HepG2 (cell line): ENCODE data around the gene SHISA7. TPM values are rescaled to one million over a fixed set of nuclear protein-coding genes. Genes with fewer than 3 reads are reported as not detected.

ENCODE experiments used
- ARNT ChIP-seq: fragments of 450-650 bp; IDR thresholded peaks from 2 replicates; pipeline ENCODE4 v1.6.1; 2017
- BCLAF1 ChIP-seq: fragments of 450-650 bp; IDR thresholded peaks from 2 replicates; pipeline ENCODE4 v1.6.1; 2017; ENCODE audit warnings: mild to moderate bottlenecking
- BRD4 ChIP-seq: sonication (generic); formaldehyde crosslinking; IDR thresholded peaks from 2 replicates; pipeline ENCODE4 v1.4.0; 2020; ENCODE audit warnings: missing genetic modification reagents
- KLF9 ChIP-seq: IDR thresholded peaks from 2 replicates; pipeline ENCODE4 v1.6.1; 2016; ENCODE audit warnings: low read depth
- LCORL ChIP-seq, 2 experiments: fragments of 450-650 bp in 1 of 2; sonication (generic) in 1 of 2; formaldehyde crosslinking in 1 of 2; IDR thresholded peaks; 2 replicates each; pipeline versions ENCODE4 v1.5.0 to v1.6.1; 2017 to 2020; ENCODE audit warnings: antibody characterized with exemption in 1 of 2, missing genetic modification reagents in 1 of 2
- MEIS2 ChIP-seq: sonication (generic); formaldehyde crosslinking; IDR thresholded peaks from 2 replicates; pipeline ENCODE4 v1.9.0; 2021; ENCODE audit warnings: mild to moderate bottlenecking, missing genetic modification reagents
- PRPF4 ChIP-seq: fragments of 200-400 bp; formaldehyde crosslinking; IDR thresholded peaks from 2 replicates; pipeline ENCODE4 v1.6.1; 2016; ENCODE audit warnings: low read length, low read depth; ENCODE audit not compliant: poor library complexity, severe bottlenecking
- RBM39 ChIP-seq: fragments of 200-400 bp; formaldehyde crosslinking; IDR thresholded peaks from one replicate; pipeline ENCODE4 v1.6.1; 2018; ENCODE audit warnings: antibody characterized with exemption, mild to moderate bottlenecking, low read depth, low read length; ENCODE audit not compliant: poor library complexity, severe bottlenecking
- REL ChIP-seq: sonication (generic); formaldehyde crosslinking; conservative IDR thresholded peaks from 2 replicates; pipeline ENCODE4 v1.8.0; 2022; ENCODE audit warnings: mild to moderate bottlenecking, missing genetic modification reagents, moderate library complexity
- ZMYM3 ChIP-seq: sonication (generic); formaldehyde crosslinking; IDR thresholded peaks from 2 replicates; pipeline ENCODE4 v1.5.1; 2020; ENCODE audit warnings: mild to moderate bottlenecking, missing genetic modification reagents
- ZNF256 ChIP-seq: sonication (generic); formaldehyde crosslinking; conservative IDR thresholded peaks from 2 replicates; pipeline ENCODE4 v1.4.0; 2020; ENCODE audit warnings: missing genetic modification reagents
- ZNF616 ChIP-seq: sonication (generic); formaldehyde crosslinking; IDR thresholded peaks from 2 replicates; pipeline ENCODE4 v1.5.0; 2020; ENCODE audit warnings: low read depth, mild to moderate bottlenecking, missing genetic modification reagents
- ZNF761 ChIP-seq: sonication (generic); formaldehyde crosslinking; conservative IDR thresholded peaks from 2 replicates; pipeline ENCODE4 v1.4.0; 2020; ENCODE audit warnings: mild to moderate bottlenecking, missing genetic modification reagents
- ZNF777 ChIP-seq: sonication (generic); formaldehyde crosslinking; IDR thresholded peaks from 2 replicates; pipeline ENCODE4 v1.4.0; 2020; ENCODE audit warnings: missing genetic modification reagents
- polyA plus RNA-seq, 8 experiments: library from polyadenylated mRNA; depleted of rRNA in 3 of 8; stranded (reverse) in 7 of 8; unstranded in 1 of 8; fragments of >200 nt; fragmentation: Illumina TruSeq in 4 of 8; extraction: Trizol in 4 of 8; gene quantifications; 2 replicates each; pipeline versions ENCODE4 v1.2.1 to v1.2.3, GENCODE V29; 2011 to 2016; ENCODE audit warnings: low read depth in 4 of 8, missing spikeins in 1 of 8, mixed read lengths in 1 of 8; ENCODE audit not compliant: insufficient read depth in 1 of 8
- total RNA-seq, 5 experiments: library from RNA; depleted of rRNA; stranded (reverse); fragments of >200 nt; fragmentation: Illumina TruSeq; extraction: Trizol; gene quantifications; 2 replicates each; pipeline ENCODE4 v1.2.3, GENCODE V29; 2016; ENCODE audit warnings: low read depth in 1 of 5
- TF ChIP-seq, protein P1 (sequence below): sonication (generic); formaldehyde crosslinking; IDR thresholded peaks from 2 replicates; pipeline ENCODE4 v1.5.1; 2020; ENCODE audit warnings: missing genetic modification reagents, mild to moderate bottlenecking, borderline replicate concordance
- TF ChIP-seq, protein P2 (sequence below): sonication (generic); formaldehyde crosslinking; IDR thresholded peaks from 2 replicates; pipeline ENCODE4 v1.4.0; 2020; ENCODE audit warnings: missing genetic modification reagents
- TF ChIP-seq, protein P3 (sequence below): sonication (generic); formaldehyde crosslinking; IDR thresholded peaks from 2 replicates; pipeline ENCODE4 v1.4.0; 2020; ENCODE audit warnings: missing genetic modification reagents
- TF ChIP-seq, protein P4 (sequence below): sonication (generic); formaldehyde crosslinking; IDR thresholded peaks from 2 replicates; pipeline ENCODE4 v1.5.1; 2020; ENCODE audit warnings: mild to moderate bottlenecking, moderate library complexity, missing genetic modification reagents

The SHISA7 gene
- total and polyA plus RNA-seq, 2 of the 13 experiments (the other 11 are each of a cell fraction or from before 2014, with no cell fraction given) = not detected

- TF ChIP-seq MEIS2 (CRISPR knock-in tag) = peak; percentile 76; the same call in 1 of the 2 replicates
- TF ChIP-seq, protein P1, sequence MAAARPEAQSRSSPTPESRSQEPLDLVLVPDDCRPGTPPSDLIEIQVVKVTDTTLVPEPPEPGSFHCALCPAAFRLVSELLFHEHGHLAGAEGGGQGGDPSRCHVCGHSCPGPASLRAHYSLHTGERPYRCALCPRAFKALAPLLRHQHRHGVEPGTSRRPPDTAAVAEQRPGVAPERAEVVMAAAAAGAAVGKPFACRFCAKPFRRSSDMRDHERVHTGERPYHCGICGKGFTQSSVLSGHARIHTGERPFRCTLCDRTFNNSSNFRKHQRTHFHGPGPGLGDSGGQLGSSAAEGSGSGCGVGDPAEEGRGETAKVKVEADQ = peak; percentile 92
- 0 out of 2 replicates have a peak, but pooled peaks have one; percentile 55 for TF ChIP-seq KLF9 (CRISPR knock-in tag)
- TF ChIP-seq ARNT = no peak
- TF ChIP-seq LCORL (IDR thresholded peaks at IDR 0.05) = no peak
- TF ChIP-seq LCORL (CRISPR knock-in tag; IDR thresholded peaks at IDR 0.05) = peak; percentile 82
- TF ChIP-seq, protein P2, sequence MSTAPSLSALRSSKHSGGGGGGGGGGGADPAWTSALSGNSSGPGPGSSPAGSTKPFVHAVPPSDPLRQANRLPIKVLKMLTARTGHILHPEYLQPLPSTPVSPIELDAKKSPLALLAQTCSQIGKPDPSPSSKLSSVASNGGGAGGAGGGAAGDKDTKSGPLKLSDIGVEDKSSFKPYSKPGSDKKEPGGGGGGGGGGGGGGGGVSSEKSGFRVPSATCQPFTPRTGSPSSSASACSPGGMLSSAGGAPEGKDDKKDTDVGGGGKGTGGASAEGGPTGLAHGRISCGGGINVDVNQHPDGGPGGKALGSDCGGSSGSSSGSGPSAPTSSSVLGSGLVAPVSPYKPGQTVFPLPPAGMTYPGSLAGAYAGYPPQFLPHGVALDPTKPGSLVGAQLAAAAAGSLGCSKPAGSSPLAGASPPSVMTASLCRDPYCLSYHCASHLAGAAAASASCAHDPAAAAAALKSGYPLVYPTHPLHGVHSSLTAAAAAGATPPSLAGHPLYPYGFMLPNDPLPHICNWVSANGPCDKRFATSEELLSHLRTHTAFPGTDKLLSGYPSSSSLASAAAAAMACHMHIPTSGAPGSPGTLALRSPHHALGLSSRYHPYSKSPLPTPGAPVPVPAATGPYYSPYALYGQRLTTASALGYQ = peak; percentile 55; the same call in 1 of the 2 replicates
- peak; percentile 91 for TF ChIP-seq ZNF256
- TF ChIP-seq, protein P3, sequence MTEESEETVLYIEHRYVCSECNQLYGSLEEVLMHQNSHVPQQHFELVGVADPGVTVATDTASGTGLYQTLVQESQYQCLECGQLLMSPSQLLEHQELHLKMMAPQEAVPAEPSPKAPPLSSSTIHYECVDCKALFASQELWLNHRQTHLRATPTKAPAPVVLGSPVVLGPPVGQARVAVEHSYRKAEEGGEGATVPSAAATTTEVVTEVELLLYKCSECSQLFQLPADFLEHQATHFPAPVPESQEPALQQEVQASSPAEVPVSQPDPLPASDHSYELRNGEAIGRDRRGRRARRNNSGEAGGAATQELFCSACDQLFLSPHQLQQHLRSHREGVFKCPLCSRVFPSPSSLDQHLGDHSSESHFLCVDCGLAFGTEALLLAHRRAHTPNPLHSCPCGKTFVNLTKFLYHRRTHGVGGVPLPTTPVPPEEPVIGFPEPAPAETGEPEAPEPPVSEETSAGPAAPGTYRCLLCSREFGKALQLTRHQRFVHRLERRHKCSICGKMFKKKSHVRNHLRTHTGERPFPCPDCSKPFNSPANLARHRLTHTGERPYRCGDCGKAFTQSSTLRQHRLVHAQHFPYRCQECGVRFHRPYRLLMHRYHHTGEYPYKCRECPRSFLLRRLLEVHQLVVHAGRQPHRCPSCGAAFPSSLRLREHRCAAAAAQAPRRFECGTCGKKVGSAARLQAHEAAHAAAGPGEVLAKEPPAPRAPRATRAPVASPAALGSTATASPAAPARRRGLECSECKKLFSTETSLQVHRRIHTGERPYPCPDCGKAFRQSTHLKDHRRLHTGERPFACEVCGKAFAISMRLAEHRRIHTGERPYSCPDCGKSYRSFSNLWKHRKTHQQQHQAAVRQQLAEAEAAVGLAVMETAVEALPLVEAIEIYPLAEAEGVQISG (CRISPR knock-in tag) = peak; percentile 73
- TF ChIP-seq PRPF4 = no peak
- no peak for TF ChIP-seq REL (CRISPR knock-in tag)
- TF ChIP-seq RBM39 = peak; percentile 75
- TF ChIP-seq, protein P4, sequence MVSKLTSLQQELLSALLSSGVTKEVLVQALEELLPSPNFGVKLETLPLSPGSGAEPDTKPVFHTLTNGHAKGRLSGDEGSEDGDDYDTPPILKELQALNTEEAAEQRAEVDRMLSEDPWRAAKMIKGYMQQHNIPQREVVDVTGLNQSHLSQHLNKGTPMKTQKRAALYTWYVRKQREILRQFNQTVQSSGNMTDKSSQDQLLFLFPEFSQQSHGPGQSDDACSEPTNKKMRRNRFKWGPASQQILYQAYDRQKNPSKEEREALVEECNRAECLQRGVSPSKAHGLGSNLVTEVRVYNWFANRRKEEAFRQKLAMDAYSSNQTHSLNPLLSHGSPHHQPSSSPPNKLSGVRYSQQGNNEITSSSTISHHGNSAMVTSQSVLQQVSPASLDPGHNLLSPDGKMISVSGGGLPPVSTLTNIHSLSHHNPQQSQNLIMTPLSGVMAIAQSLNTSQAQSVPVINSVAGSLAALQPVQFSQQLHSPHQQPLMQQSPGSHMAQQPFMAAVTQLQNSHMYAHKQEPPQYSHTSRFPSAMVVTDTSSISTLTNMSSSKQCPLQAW (CRISPR knock-in tag) = peak; percentile 63; the same call in 1 of the 2 replicates
- no peak for TF ChIP-seq BCLAF1
- TF ChIP-seq BRD4 (CRISPR knock-in tag) = peak; percentile 90; the same call in 1 of the 2 replicates
- TF ChIP-seq ZNF616 (CRISPR knock-in tag) = peak; percentile 77; the same call in 1 of the 2 replicates
- peak; percentile 29; the same call in 1 of the 2 replicates for TF ChIP-seq ZNF777 (CRISPR knock-in tag)
- TF ChIP-seq ZMYM3 = no peak; the same call in 1 of the 2 replicates
- 0 out of 2 replicates have a peak, but pooled peaks have one; percentile 56 for TF ChIP-seq ZNF761 (CRISPR knock-in tag)
Measured at GRCh38 chr19:55476100-55476775, 33.1 kb upstream of the SHISA7 start, which contains the start of gene ZNF628 (continued).
